ENCODE measurements around the gene PLXNA2. TPM values are rescaled to one million over a fixed set of nuclear protein-coding genes. Genes with fewer than 3 reads are reported as not detected.

The PLXNA2 gene
- total RNA-seq, 2 experiments from 2014 or later = 0.23 TPM; not detected in 1

DNA sequence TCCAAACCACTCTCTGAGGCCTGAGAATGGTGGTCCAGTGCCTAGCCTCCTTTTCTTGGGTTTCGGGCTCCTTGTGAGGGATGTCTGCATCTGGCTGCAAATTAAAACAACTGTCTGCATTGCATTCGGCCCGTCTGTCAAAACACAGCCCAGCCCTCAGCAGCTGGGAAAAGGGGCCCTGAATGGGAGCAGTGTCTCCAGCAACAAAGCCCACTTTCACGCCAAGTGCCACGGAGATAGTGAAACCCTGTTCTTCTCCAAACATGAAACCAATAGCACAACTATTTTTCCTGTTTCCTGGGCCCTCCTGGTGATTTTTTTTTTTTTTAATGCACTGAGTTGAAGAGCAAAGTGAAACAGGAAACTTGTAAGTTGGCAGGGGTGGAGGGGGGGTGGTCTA is 138.4 kb downstream of the PLXNA2 start:
- H3K4me1 ChIP-seq (ENCODE audit: insufficient read depth, low read length, poor library complexity, severe bottlenecking) = no peaks in the 10 kb centered on the region
- no peak overlapping the region for H3K4me2 ChIP-seq (ENCODE audit: low read length)
- H3K79me2 ChIP-seq (ENCODE audit: insufficient read depth, low read depth, low read length) = no peaks in the 10 kb centered on the region
- no peak for TF ChIP-seq EZH2phosphoT487 (IDR thresholded peaks at IDR 0.05; ENCODE audit: borderline replicate concordance, low read depth, low read length)
- TF ChIP-seq, protein P1, sequence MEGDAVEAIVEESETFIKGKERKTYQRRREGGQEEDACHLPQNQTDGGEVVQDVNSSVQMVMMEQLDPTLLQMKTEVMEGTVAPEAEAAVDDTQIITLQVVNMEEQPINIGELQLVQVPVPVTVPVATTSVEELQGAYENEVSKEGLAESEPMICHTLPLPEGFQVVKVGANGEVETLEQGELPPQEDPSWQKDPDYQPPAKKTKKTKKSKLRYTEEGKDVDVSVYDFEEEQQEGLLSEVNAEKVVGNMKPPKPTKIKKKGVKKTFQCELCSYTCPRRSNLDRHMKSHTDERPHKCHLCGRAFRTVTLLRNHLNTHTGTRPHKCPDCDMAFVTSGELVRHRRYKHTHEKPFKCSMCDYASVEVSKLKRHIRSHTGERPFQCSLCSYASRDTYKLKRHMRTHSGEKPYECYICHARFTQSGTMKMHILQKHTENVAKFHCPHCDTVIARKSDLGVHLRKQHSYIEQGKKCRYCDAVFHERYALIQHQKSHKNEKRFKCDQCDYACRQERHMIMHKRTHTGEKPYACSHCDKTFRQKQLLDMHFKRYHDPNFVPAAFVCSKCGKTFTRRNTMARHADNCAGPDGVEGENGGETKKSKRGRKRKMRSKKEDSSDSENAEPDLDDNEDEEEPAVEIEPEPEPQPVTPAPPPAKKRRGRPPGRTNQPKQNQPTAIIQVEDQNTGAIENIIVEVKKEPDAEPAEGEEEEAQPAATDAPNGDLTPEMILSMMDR (conservative IDR thresholded peaks at IDR 0.05; ENCODE audit: low read length) = no peak
- DNase-seq (ENCODE audit: low spot score) = no peak
- H3K36me3 ChIP-seq (ENCODE audit: insufficient read depth, low read length) = no peaks in the 10 kb centered on the region
- H3K4me3 ChIP-seq (ENCODE audit: low read depth, low read length, poor library complexity, severe bottlenecking) = no peak overlapping the region
- H4K20me1 ChIP-seq (ENCODE audit: insufficient read depth, low read length) = no peaks in the 10 kb centered on the region
- no peaks in the 10 kb centered on the region for H3K9me3 ChIP-seq (ENCODE audit: low read length)
- H3K9me2 ChIP-seq (ENCODE audit: insufficient read depth, low read length) = no peaks in the 10 kb centered on the region
- POLR2A ChIA-PET = no interaction called here
- H2AFZ ChIP-seq (ENCODE audit: low read length) = no peak overlapping the region
- CTCF ChIA-PET (ENCODE audit: unreplicated experiment) = no interaction called here
- intact Hi-C loops (cut with micrococcal nuclease; ENCODE audit: unreplicated experiment) = no loop called here
- no peak overlapping the region for H3K27ac ChIP-seq (ENCODE audit: low read depth, low read length, poor library complexity, severe bottlenecking)
- BruUV-seq (replicated peaks) = no TSS peak

DNA sequence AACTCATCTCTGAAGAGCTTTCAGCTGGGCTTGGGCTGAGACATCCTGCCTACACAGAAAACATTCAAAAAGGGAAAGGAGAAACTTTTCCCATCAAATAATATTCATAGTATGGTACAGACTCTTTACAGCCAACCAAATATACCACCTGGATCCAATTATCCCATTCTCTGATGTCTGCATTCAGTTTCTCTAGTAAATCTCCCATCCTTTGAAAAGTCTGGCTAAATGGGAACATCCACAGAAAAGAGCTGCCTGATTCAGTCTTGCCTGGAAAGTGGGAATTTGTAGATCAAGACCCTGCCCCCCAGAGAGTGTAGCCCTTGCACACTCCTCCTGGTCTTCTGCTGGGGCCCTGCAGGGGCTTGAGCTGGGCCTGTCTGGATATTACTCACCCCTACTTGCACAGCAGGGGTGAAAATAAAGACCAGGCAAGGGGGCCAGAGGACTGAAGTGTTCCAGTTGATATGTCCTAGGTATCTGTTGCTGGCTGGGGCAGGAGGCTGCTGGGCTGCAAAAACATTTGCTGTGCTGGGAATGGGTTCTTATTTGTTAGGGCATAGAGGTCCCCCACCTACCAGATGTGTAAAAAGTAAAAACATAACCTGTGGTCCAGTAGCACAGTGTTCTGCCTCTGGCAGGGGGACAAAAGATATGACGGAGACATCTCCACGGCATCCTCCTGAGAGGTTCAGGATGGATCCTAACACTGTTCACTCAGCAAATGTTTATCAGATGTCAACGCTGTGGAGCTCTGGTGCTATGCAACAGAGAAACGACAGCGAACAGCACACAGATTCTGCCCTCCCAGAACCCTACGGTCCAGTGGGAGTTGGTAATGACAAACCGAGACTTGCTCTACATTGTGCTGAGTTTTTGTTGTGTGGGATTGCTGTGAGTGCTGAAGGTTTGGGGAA is 140.3 kb downstream of the PLXNA2 start:
- Histone ChIP-seq H3K9me3 (ENCODE audit: low read length) (no peaks in the 10 kb centered on the region), H3K9me2 (ENCODE audit: insufficient read depth, low read length) (no peaks in the 10 kb centered on the region), H3K79me2 (ENCODE audit: insufficient read depth, low read depth, low read length) (no peaks in the 10 kb centered on the region), H3K4me2 (ENCODE audit: low read length) (no peak overlapping the region), H2AFZ (ENCODE audit: low read length) (no peak overlapping the region), H3K36me3 (ENCODE audit: insufficient read depth, low read length) (no peaks in the 10 kb centered on the region), H3K27ac (ENCODE audit: low read depth, low read length, poor library complexity, severe bottlenecking) (no peak overlapping the region), H4K20me1 (ENCODE audit: insufficient read depth, low read length) (no peaks in the 10 kb centered on the region), H3K4me1 (ENCODE audit: insufficient read depth, low read length, poor library complexity, severe bottlenecking) (no peaks in the 10 kb centered on the region), H3K4me3 (ENCODE audit: low read depth, low read length, poor library complexity, severe bottlenecking) (no peak overlapping the region)
- ChIA-PET CTCF (ENCODE audit: unreplicated experiment) (no interaction called here), POLR2A (no interaction called here)
- BruUV-seq (replicated peaks) = no TSS peak
- TF ChIP-seq, protein P1 (conservative IDR thresholded peaks at IDR 0.05; ENCODE audit: low read length) = no peak
- TF ChIP-seq EZH2phosphoT487 (IDR thresholded peaks at IDR 0.05; ENCODE audit: borderline replicate concordance, low read depth, low read length) = no peak
- DNase-seq (ENCODE audit: low spot score) = no peak
- intact Hi-C loops (cut with micrococcal nuclease; ENCODE audit: unreplicated experiment) = no loop called here

Data from OCI-LY7 (cell line).